Measurements from ENCODE around the gene HBP1. TPM values are rescaled to one million over a fixed set of nuclear protein-coding genes. Genes with fewer than 3 reads are reported as not detected.

HBP1 gene
- total RNA-seq, 4 donors from 2014 or later = 57.6 to 67.7 (median 66.9) TPM

GRCh38 chr7:107166736-107167426 is 1.9 kb upstream of the HBP1 start:
- Histone ChIP-seq H3K4me1 (peaks cover 0 to 21% (median 2%) of the 10 kb centered on the region in 4 donors), H3K27ac (peak overlapping the region; percentile 89 to 98 (median 96)), H3K9me3 (no peaks in the 10 kb centered on the region), H3K27me3 (no peaks in the 10 kb centered on the region), H3K4me3 (peak overlapping the region; percentile 43 to 66 (median 53)), H3K36me3 (peaks cover 0 to 4% (median 0%) of the 10 kb centered on the region in 3 donors)
- TF ChIP-seq CTCF (IDR thresholded peaks at IDR 0.05) (no peak), POLR2A (IDR thresholded peaks at IDR 0.05) (no peak)
- no peak for DNase-seq

- Histone ChIP-seq H3K4me1 (peaks cover 0 to 27% (median 2%) of the 10 kb centered on the region in 4 donors), H3K27me3 (no peaks in the 10 kb centered on the region), H3K4me3 (peak overlapping the region; percentile 43 to 66 (median 53)), H3K36me3 (peaks cover 0 to 4% (median 0%) of the 10 kb centered on the region in 3 donors), H3K27ac (peak overlapping the region; percentile 89 to 98 (median 96)), H3K9me3 (no peaks in the 10 kb centered on the region)
- no peak for DNase-seq
- no peak for TF ChIP-seq POLR2A (IDR thresholded peaks at IDR 0.05)
- peak in 5 of 6 experiments; percentile 35 to 76 (median 71) for TF ChIP-seq CTCF (IDR thresholded peaks at IDR 0.05)
Observed at GRCh38 chr7:107167483-107168232, 1.1 kb upstream of the HBP1 start.

GRCh38 chr7:107169120-107170050 is 582 bp downstream of the HBP1 start:
- peak overlapping the region; percentile 97 to 100 (median 97) for H3K27ac ChIP-seq
- H3K9me3 ChIP-seq = no peaks in the 10 kb centered on the region
- DNase-seq = peak; percentile 89 to 96 (median 96)
- peak overlapping the region; percentile 69 to 96 (median 94) for H3K4me3 ChIP-seq
- H3K27me3 ChIP-seq = no peaks in the 10 kb centered on the region
- H3K36me3 ChIP-seq = peaks cover 0 to 4% (median 0%) of the 10 kb centered on the region in 3 donors
- H3K4me1 ChIP-seq = peaks cover 0 to 39% (median 2%) of the 10 kb centered on the region in 4 donors
- peak in 1 of 6 experiments; percentile 13 for TF ChIP-seq CTCF (IDR thresholded peaks at IDR 0.05)
- TF ChIP-seq POLR2A (IDR thresholded peaks at IDR 0.05) = peak in 1 of 2 donors; percentile 5

- no peak for TF ChIP-seq POLR2A (IDR thresholded peaks at IDR 0.05)
- no peak for TF ChIP-seq CTCF (IDR thresholded peaks at IDR 0.05)
- no peaks in the 10 kb centered on the region for H3K27me3 ChIP-seq
- peaks cover 0 to 48% (median 2%) of the 10 kb centered on the region in 4 donors for H3K4me1 ChIP-seq
- H3K9me3 ChIP-seq = no peaks in the 10 kb centered on the region
- peaks cover 0 to 4% (median 0%) of the 10 kb centered on the region in 3 donors for H3K36me3 ChIP-seq
- H3K4me3 ChIP-seq = peak overlapping the region; percentile 69 to 96 (median 94)
- peak overlapping the region; percentile 97 to 100 (median 97) for H3K27ac ChIP-seq
- DNase-seq = no peak
Observed at GRCh38 chr7:107170051-107170915, 1.5 kb downstream of the HBP1 start.

All from Peyer's patch (tissue), 4 donors.